GM20000 (cell line): ENCODE data around the gene ZCCHC8.

Source experiments
- DNase-seq: peaks from one replicate; pipeline ENCODE4 v3.0.0; 2012; ENCODE audit warnings: low spot score
- CTCF ChIP-seq: IDR thresholded peaks from 2 replicates; pipeline ENCODE4 v1.5.1; 2012; ENCODE audit warnings: mild to moderate bottlenecking, control low read depth; ENCODE audit errors: extremely low read depth, missing control alignments

ZCCHC8 gene

GRCh38 chr12:122427403-122427802 lies 73.3 kb downstream of the ZCCHC8 start:
- TF ChIP-seq CTCF, result no peak
- DNase-seq, result no peak

GRCh38 chr12:122423258-122424165 lies 77.2 kb downstream of the ZCCHC8 start:
- peak; percentile 45 for DNase-seq
- TF ChIP-seq CTCF, result no peak

GRCh38 chr12:122422730-122423257 lies 77.9 kb downstream of the ZCCHC8 start:
- DNase-seq, result peak; percentile 39

GRCh38 chr12:122421821-122422729 lies 78.7 kb downstream of the ZCCHC8 start, which contains the start of gene CLIP1:
Gene CLIP1 (minus strand): TSS chr12:122422669. CDS start chr12:122380452, 42,217 bp downstream.
- DNase-seq, result peak; percentile 87
- TF ChIP-seq CTCF, result peak; percentile 43

More at GRCh38 chr12:122422730-122423257, 77.9 kb downstream of the ZCCHC8 start:
- no peak for TF ChIP-seq CTCF
